GM12878 (cell line): ENCODE results near the gene TSHZ2. TPM values are rescaled to one million over a fixed set of nuclear protein-coding genes. Genes with fewer than 3 reads are reported as not detected.

ENCODE experiments used
- ATAC-seq: fragments of 200-7000 bp; cut with Tn5 transposase; 3 replicates; pipeline ENCODE4 v1.9.1; 2020; ENCODE audit warnings: mild to moderate bottlenecking, moderate library complexity
- BruUV-seq: library from RNA; stranded (reverse); fragments of 400-500 nt; replicated peaks from 2 replicates; lab custom pipeline; 2021; lab: Mats Ljungman, UMichigan
- CTCF ChIA-PET: fragments of 300-600 bp; sonication (Branson Sonifier 250); formaldehyde crosslinking; extraction: SDS; loops from one replicate; lab custom pipeline; 2021; ENCODE audit warnings: inconsistent platforms; lab: Yijun Ruan, JAX
- POLR2A ChIA-PET: fragments of 350-600 bp; formaldehyde crosslinking; extraction: SDS; loops from one replicate; lab custom pipeline; 2021; ENCODE audit warnings: inconsistent platforms; lab: Charles Lee
- RAD21 ChIA-PET: fragments of 300-600 bp; sonication (Branson Sonifier 250); formaldehyde crosslinking; loops from one replicate; lab custom pipeline; 2023; ENCODE audit warnings: antibody characterized with exemption; ENCODE audit not compliant: unreplicated experiment; lab: Charles Lee
- SMC1A ChIA-PET: fragments of 300-600 bp; sonication (Branson Sonifier 250); formaldehyde crosslinking; loops from one replicate; lab custom pipeline; 2023; ENCODE audit not compliant: unreplicated experiment, uncharacterized antibody; lab: Charles Lee
- DNase-seq: peaks from one replicate; pipeline ENCODE4 v3.0.0-alpha.2; 2011; ENCODE audit warnings: low read depth, low spot score
- FAIRE-seq: peaks from 3 replicates; lab custom pipeline; 2011; peaks lifted over from hg19 to GRCh38; lab: Jason Lieb, UNC
- H2AFZ ChIP-seq: 2 replicates; pipeline ENCODE4 v1.6.0; 2011; ENCODE audit warnings: low read depth, low read length, control low read depth; ENCODE audit not compliant: control insufficient read depth
- H3K27ac ChIP-seq: 2 replicates; pipeline ENCODE4 v1.5.1; 2011; ENCODE audit warnings: control low read depth; ENCODE audit not compliant: control insufficient read depth, insufficient read depth
- H3K27me3 ChIP-seq, 2 experiments: replicated peaks in 1 of 2; 2 replicates each; pipeline versions ENCODE4 v1.6.0 to v1.6.1; 2011; ENCODE audit warnings: low read length in 1 of 2; ENCODE audit not compliant: control insufficient read depth in 2 of 2, insufficient read depth in 2 of 2
- H3K36me3 ChIP-seq, 2 experiments: 2 replicates each; pipeline ENCODE4 v1.5.1; 2011; ENCODE audit warnings: low read length in 1 of 2; ENCODE audit not compliant: control insufficient read depth in 2 of 2, insufficient read depth in 2 of 2
- H3K4me1 ChIP-seq: 2 replicates; pipeline ENCODE4 v1.6.1; 2011; ENCODE audit warnings: mild to moderate bottlenecking, low read length, moderate library complexity, mixed read lengths; ENCODE audit not compliant: control insufficient read depth, insufficient read depth
- H3K4me2 ChIP-seq: 2 replicates; pipeline ENCODE4 v1.6.0; 2011; ENCODE audit warnings: control low read depth; ENCODE audit not compliant: control insufficient read depth, insufficient read depth
- H3K4me3 ChIP-seq: fragments of 200-600 bp; sonication (generic); 2 replicates; pipeline ENCODE4 v1.5.1; 2016
- H3K79me2 ChIP-seq: 2 replicates; pipeline ENCODE4 v1.6.0; 2011; ENCODE audit warnings: low read length; ENCODE audit not compliant: control insufficient read depth, insufficient read depth
- H3K9ac ChIP-seq: 2 replicates; pipeline ENCODE4 v1.8.0; 2011; ENCODE audit warnings: low read length, control low read depth, mixed read lengths; ENCODE audit not compliant: control insufficient read depth, insufficient read depth
- H3K9me3 ChIP-seq: replicated peaks from 3 replicates; pipeline ENCODE4 v1.5.1; 2011; ENCODE audit warnings: mild to moderate bottlenecking, low read length; ENCODE audit not compliant: control insufficient read depth, insufficient read depth
- H4K20me1 ChIP-seq: 2 replicates; pipeline ENCODE4 v1.6.0; 2011; ENCODE audit not compliant: control insufficient read depth, insufficient read depth
- ATF7 ChIP-seq: fragments of 450-650 bp; IDR thresholded peaks from 2 replicates; pipeline ENCODE4 v1.6.1; 2016; ENCODE audit warnings: low read depth, mild to moderate bottlenecking
- EZH2 ChIP-seq: IDR thresholded peaks from 2 replicates; pipeline ENCODE4 v1.6.1; 2012; ENCODE audit warnings: low read depth, mild to moderate bottlenecking, control low read depth, inconsistent platforms, low read length, borderline replicate concordance; ENCODE audit not compliant: control insufficient read depth
- GABPA ChIP-seq: IDR thresholded peaks from 2 replicates; pipeline ENCODE4 v1.6.1; 2014; ENCODE audit warnings: antibody characterized with exemption, low read depth, mild to moderate bottlenecking, inconsistent platforms
- HCFC1 ChIP-seq: fragments of 150-350 bp; IDR thresholded peaks from 2 replicates; pipeline ENCODE4 v1.6.1; 2014; ENCODE audit warnings: low read length
- SPI1 ChIP-seq: IDR thresholded peaks from 2 replicates; pipeline ENCODE4 v1.6.1; 2011; ENCODE audit warnings: low read depth, mild to moderate bottlenecking, low read length, moderate library complexity, borderline replicate concordance; ENCODE audit not compliant: insufficient read depth
- SUPT20H ChIP-seq: IDR thresholded peaks from 2 replicates; pipeline ENCODE4 v1.6.1; 2011; ENCODE audit warnings: low read depth, mild to moderate bottlenecking, low read length, moderate library complexity, borderline replicate concordance; ENCODE audit not compliant: control insufficient read depth
- WGBS: methylation state at CpG from one replicate; pipeline ENCODE4 v1.1.6; 2016; ENCODE audit warnings: low lambda C conversion rate; ENCODE audit not compliant: insufficient replicate concordance, insufficient coverage; ENCODE audit errors: missing lambda C conversion rate; 5-methylcytosine and 5-hydroxymethylcytosine counted together
- in situ Hi-C: fragments of 300-500 bp; cut with MboI; formaldehyde crosslinking; loops from 9 replicates; pipeline ENCODE4 v1.14.3; 2018; ENCODE audit warnings: mixed read lengths
- intact Hi-C: fragments of 100-400 bp; cut with micrococcal nuclease; formaldehyde crosslinking; loops from one replicate; pipeline ENCODE4 v1.14.2; 2022; ENCODE audit not compliant: unreplicated experiment
- polyA plus RNA-seq, 11 experiments: library from polyadenylated mRNA; depleted of rRNA in 4 of 11; unstranded in 6 of 11; stranded (reverse) in 5 of 11; fragments of >200 nt; fragmentation: Nextera tagmentation in 4 of 11; fragmentation: Illumina TruSeq in 1 of 11; extraction: Ambion mirVana in 4 of 11; extraction: Trizol in 1 of 11; gene quantifications; 1 replicate in 1 of 11; 2 replicates in 10 of 11; pipeline versions ENCODE4 v1.2.1 to v1.2.3, GENCODE V29; 2011 to 2016; ENCODE audit warnings: inconsistent platforms in 2 of 11, missing spikeins in 2 of 11, low read depth in 1 of 11
- total RNA-seq, 4 experiments: library from RNA; depleted of rRNA in 3 of 4; stranded (reverse); fragments of >200 nt in 3 of 4; fragmentation: Illumina TruSeq in 1 of 4; extraction: Trizol in 1 of 4; gene quantifications; 2 replicates each; pipeline versions ENCODE4 v1.2.1 to v1.2.3, GENCODE V29; 2013 to 2021
- TF ChIP-seq, protein P1 (sequence below): fragments of 450-650 bp; IDR thresholded peaks from 2 replicates; pipeline ENCODE4 v1.6.1; 2018; ENCODE audit warnings: mild to moderate bottlenecking, low read depth, moderate library complexity; ENCODE audit not compliant: partially characterized antibody
- TF ChIP-seq, protein P2 (sequence below): IDR thresholded peaks from 2 replicates; pipeline ENCODE4 v1.6.1; 2012; ENCODE audit warnings: low read length, inconsistent platforms

The TSHZ2 gene
- total and polyA plus RNA-seq, 10 of the 15 experiments (the other 5 are each of a cell fraction or from before 2014, with no cell fraction given): 0.01 to 0.86 (median 0.13) TPM; not detected in 2

DNA sequence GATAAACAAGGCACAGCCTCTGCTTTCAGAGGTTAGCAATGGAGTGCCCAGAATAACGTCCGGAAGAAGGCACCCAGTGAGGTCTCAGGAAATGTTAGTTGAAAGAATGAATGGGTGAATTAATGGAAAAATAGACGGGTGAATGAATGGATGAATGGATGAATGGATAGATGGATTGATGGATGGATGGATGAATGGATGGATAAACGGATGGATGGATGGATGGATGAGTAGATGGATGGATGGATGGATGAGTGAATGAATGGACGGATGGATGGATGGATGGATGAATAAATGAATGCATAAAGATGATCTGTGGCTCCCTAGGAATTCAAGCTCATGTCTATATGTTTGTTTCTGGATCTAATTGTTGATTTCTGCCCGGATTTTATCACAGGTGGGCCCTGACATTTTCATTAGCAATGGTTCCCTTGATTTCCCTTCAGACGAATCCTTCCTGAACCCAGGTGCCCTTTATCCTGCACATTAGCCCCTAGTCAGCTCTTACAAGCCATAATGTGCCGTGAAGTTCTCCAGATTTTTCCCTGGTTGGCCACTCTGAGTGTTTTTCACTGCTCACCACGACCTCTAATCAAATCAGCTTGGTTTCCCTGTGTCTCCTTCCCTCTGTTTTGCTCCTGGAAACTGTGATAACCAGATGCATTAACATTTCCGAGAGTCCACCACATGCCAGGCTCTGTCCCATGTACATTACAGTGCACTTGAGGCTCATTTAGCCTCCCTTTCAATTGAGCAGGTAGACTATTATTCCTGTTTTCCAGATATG lies 22.2 kb downstream of the TSHZ2 start (continued):
- TF ChIP-seq EZH2 (no peak), HCFC1 (no peak), GABPA (no peak), SUPT20H (no peak)
- TF ChIP-seq, protein P1, sequence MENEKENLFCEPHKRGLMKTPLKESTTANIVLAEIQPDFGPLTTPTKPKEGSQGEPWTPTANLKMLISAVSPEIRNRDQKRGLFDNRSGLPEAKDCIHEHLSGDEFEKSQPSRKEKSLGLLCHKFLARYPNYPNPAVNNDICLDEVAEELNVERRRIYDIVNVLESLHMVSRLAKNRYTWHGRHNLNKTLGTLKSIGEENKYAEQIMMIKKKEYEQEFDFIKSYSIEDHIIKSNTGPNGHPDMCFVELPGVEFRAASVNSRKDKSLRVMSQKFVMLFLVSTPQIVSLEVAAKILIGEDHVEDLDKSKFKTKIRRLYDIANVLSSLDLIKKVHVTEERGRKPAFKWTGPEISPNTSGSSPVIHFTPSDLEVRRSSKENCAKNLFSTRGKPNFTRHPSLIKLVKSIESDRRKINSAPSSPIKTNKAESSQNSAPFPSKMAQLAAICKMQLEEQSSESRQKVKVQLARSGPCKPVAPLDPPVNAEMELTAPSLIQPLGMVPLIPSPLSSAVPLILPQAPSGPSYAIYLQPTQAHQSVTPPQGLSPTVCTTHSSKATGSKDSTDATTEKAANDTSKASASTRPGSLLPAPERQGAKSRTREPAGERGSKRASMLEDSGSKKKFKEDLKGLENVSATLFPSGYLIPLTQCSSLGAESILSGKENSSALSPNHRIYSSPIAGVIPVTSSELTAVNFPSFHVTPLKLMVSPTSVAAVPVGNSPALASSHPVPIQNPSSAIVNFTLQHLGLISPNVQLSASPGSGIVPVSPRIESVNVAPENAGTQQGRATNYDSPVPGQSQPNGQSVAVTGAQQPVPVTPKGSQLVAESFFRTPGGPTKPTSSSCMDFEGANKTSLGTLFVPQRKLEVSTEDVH: no peak
- TF ChIP-seq, protein P2, sequence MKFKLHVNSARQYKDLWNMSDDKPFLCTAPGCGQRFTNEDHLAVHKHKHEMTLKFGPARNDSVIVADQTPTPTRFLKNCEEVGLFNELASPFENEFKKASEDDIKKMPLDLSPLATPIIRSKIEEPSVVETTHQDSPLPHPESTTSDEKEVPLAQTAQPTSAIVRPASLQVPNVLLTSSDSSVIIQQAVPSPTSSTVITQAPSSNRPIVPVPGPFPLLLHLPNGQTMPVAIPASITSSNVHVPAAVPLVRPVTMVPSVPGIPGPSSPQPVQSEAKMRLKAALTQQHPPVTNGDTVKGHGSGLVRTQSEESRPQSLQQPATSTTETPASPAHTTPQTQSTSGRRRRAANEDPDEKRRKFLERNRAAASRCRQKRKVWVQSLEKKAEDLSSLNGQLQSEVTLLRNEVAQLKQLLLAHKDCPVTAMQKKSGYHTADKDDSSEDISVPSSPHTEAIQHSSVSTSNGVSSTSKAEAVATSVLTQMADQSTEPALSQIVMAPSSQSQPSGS: no peak

DNA sequence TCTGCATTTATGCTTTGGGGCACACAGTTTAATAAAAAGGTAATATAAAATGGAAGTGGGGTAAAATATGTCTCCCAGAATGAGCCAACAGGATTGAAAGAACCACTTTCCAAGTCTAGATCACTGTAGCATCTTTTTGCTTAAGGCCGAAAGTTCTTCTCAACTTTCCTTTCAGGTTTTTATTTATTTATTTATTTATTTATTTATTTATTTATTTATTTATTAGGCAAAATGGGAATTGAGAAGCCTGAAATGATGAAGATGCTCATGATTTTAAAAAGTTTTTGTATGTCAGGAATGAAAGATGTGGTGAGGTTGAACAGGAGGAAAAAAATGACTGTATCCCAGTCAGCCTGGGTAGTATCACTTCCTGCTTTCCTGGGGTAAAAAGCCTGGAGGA lies 24.0 kb downstream of the TSHZ2 start:
- Histone ChIP-seq H4K20me1 (no peaks in the 10 kb centered on the region), H3K4me3 (no peak overlapping the region), H3K36me3 (no peaks in the 10 kb centered on the region), H3K27ac (no peak overlapping the region), H3K79me2 (no peaks in the 10 kb centered on the region), H2AFZ (no peak overlapping the region), H3K9ac (no peak overlapping the region), H3K27me3 (0 out of 4 replicates have a peak, but pooled peaks cover 0 to 3% of the 10 kb centered on the region in 2 experiments), H3K4me1 (peaks cover 6% of the 10 kb centered on the region), H3K4me2 (no peak overlapping the region), H3K9me3 (no peaks in the 10 kb centered on the region; the same call in 2 of the 3 replicates)
- FAIRE-seq (no peak), DNase-seq (no peak), ATAC-seq (no peak)
- ChIA-PET RAD21 (interaction anchor here (0.6 to 1.1 kb wide), 2 partner anchors 22 to 1985 kb away, joined by 4 read pairs; no protein-coding TSS in a partner anchor), POLR2A (no interaction called here), CTCF (interaction anchor here (0.6 to 0.9 kb wide), 3 partner anchors 9 to 561 kb away, joined by 3 to 4 read pairs (median 3); no protein-coding TSS in a partner anchor), SMC1A (no interaction called here)
- intact Hi-C loops: no loop called here
- TF ChIP-seq ATF7: no peak
- TF ChIP-seq SPI1: 0 out of 2 replicates have a peak, but pooled peaks have one; percentile 20
- 88% methylated on average over 1 of the region's 1 CpG for WGBS
- in situ Hi-C loops: no loop called here
- no TSS peak for BruUV-seq
